Retinal pigment epithelial cell (primary cell): ENCODE measurements around the gene SMARCD1.

ENCODE experiments used
- DNase-seq: peaks from one replicate; pipeline ENCODE4 v3.0.0-alpha.2; 2010; ENCODE audit warnings: low read depth
- H3K4me3 ChIP-seq: 2 replicates; pipeline ENCODE4 v1.5.1; 2011; ENCODE audit warnings: mild to moderate bottlenecking, low read length, control low read depth, moderate library complexity
- TF ChIP-seq, protein P1 (sequence below): conservative IDR thresholded peaks from 2 replicates; pipeline ENCODE4 v1.5.1; 2011; ENCODE audit warnings: low read depth, low read length, control low read depth, inconsistent platforms

Gene SMARCD1

DNA sequence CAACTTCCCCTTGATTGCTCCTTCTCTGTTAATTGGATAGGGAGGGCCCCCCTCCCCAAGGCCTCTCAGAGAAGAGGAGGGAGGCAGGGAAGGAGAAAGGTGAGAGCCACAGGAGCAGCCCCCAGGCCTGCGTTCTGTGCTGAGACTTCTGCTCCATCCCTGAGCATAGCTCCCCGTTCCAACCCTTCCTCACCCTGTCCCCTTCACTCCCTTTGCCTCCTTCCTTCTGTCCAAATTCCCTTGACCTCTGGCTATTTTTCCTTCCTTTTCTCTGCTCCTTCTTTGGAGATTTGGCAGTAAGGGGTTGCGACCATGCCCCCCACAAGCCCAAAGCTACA lies 28.5 kb upstream of the SMARCD1 start:
- TF ChIP-seq, protein P1, sequence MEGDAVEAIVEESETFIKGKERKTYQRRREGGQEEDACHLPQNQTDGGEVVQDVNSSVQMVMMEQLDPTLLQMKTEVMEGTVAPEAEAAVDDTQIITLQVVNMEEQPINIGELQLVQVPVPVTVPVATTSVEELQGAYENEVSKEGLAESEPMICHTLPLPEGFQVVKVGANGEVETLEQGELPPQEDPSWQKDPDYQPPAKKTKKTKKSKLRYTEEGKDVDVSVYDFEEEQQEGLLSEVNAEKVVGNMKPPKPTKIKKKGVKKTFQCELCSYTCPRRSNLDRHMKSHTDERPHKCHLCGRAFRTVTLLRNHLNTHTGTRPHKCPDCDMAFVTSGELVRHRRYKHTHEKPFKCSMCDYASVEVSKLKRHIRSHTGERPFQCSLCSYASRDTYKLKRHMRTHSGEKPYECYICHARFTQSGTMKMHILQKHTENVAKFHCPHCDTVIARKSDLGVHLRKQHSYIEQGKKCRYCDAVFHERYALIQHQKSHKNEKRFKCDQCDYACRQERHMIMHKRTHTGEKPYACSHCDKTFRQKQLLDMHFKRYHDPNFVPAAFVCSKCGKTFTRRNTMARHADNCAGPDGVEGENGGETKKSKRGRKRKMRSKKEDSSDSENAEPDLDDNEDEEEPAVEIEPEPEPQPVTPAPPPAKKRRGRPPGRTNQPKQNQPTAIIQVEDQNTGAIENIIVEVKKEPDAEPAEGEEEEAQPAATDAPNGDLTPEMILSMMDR, result no peak
- no peak for DNase-seq
- H3K4me3 ChIP-seq, result peak overlapping the region; percentile 58

DNA sequence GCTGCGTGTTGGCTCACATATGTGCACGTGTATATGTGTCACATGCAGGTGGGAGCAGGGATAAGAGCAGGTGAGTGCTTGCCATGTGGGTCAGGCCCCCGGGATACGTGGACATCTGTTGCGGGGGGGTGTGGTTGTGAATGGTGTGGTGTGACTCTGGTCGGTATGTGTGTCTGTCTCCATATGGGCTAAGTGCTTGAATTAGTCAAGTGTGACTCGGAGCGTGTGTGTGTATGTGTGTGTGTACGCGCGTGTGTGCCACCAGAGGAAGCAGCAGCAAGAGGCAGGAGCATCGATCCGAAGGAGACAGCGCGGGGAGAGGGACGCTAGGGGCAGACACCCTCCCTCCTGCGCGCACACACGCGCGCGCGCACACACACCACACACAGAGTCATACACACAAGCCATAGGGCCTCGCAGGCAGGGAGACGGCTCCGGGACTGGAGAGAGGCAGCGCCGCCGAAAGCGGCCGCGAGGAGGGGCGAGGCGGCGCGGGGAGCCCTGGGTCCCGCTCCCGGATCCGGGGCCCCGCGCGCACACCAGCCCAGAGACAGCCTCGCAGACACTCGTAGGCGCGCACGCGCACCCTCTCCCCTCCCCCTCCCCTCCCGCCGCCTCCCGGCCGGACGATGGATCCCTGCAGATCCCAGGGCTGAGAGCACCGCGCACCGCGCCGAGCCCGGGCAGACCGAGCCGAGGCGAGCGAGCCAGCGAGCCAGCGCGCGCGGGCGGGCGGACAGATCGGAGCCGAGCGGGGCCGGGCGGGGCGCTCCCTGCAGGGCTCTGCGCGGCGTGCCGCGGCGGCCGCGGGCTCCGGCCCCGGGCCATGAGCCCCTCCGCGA lies 27.9 kb upstream of the SMARCD1 start, which contains the start of gene ASIC1:
ASIC1 (plus strand) TSS at position 597 of the 842 bp plus-strand sequence. CDS start 1,171 bp downstream, outside the sequence.
- peak within 1 kb of the TSS; percentile 58 for H3K4me3 ChIP-seq
- DNase-seq, result peak; percentile 17
- TF ChIP-seq, protein P1, result no peak

DNA sequence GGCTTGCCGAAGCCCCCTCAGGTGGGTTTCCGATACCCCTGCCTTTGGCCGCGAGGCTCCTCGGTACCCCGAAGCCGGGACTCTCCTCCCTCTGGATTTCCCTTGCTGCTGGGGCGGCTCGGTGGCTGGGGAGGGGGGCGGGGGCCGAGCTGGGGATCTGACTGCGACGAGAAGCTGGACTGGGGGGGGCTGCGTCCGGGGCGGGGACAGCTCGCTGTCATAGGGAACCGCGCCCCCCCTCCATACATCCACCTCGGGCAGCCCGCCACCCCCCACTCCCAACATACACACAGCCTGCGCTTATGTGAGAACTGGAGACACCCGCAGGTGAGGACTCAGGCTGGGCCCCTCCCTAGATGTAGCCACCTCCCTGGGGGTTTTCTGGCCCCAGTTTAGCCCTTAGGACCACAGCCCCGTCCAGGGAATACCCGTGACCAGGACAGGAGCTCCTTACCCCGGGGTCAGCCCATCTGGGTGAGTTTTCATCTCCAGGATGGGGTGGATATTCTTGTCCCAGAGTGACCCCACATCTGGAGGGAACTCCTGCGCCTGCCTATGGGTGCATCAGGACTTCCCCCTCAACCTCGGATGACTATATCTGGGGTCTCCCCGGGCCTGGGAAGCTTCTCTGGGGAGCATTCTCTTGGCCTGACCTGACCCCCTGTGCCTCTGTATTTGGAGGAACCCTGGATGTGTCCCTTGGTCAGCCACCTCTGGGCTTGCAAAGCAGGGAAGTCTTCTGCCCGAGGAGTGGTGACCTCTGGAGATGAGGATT lies 27.1 kb upstream of the SMARCD1 start:
- TF ChIP-seq, protein P1, result no peak
- H3K4me3 ChIP-seq, result peak overlapping the region; percentile 58
- no peak for DNase-seq

GRCh38 chr12:50058743-50059312 lies 26.3 kb upstream of the SMARCD1 start:
- TF ChIP-seq, protein P1, result no peak
- DNase-seq, result no peak
- no peak overlapping the region for H3K4me3 ChIP-seq

DNA sequence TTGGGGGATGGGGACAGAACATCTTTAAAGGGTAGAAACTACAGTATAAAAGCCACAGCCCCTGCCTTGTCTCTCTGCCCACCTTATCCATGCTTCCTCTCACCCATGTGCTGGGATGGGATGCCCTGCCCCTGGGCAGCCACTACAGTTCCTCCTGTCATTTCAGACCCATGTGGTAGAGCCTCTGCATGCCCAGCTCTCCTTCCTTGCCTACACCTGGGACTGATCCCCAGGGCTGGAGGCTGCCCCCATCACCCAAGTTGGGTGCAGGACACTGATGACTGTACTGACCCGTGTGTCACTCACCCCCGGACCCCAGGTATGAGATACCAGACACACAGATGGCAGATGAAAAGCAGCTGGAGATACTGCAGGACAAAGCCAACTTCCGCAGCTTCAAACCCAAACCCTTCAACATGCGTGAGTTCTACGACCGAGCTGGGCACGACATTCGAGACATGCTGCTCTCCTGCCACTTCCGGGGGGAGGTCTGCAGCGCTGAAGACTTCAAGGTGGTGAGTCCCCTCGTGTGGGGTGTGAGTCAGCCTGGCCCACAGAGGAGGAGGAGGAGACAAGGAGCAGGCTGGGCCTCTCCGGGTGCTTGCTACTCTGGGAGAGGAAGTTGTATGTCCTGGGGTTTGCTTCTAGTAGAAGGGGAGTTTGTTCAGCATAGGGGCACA lies 25.6 kb upstream of the SMARCD1 start:
- TF ChIP-seq, protein P1, result no peak
- no peak overlapping the region for H3K4me3 ChIP-seq
- DNase-seq, result no peak

DNA sequence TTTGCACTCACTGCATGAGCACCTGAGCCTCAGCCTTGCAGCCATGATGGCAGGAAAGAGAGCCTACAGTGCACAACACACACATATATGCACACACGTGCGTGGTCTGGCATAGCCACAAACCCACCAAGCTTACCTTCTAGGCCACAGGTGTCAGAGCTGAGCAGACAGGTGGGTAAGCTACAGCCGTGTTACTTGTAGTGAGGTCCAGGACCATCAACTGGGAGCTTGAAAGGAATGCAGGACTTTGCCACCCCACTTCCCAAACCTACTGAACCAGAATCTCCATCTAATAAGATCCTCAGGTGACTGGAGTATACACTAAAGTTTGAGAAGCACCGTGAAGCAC lies 25.0 kb upstream of the SMARCD1 start:
- no peak overlapping the region for H3K4me3 ChIP-seq
- TF ChIP-seq, protein P1, result no peak
- DNase-seq, result no peak
